Lung microvascular endothelial cell (primary cell): ENCODE measurements around the gene PEX3. TPM values are rescaled to one million over a fixed set of nuclear protein-coding genes. Genes with fewer than 3 reads are reported as not detected.

Source experiments
- DNase-seq, 2 donors: peaks; one replicate each; pipeline versions ENCODE4 v3.0.0 to v3.0.0-alpha.2; 2010; ENCODE audit warnings: low read depth in 2 of 2
- total RNA-seq: library from RNA; depleted of rRNA; stranded (reverse); fragments of >200 nt; gene quantifications from 2 replicates; pipeline ENCODE4 v1.2.1, GENCODE V29; 2014

The PEX3 gene, protein sequence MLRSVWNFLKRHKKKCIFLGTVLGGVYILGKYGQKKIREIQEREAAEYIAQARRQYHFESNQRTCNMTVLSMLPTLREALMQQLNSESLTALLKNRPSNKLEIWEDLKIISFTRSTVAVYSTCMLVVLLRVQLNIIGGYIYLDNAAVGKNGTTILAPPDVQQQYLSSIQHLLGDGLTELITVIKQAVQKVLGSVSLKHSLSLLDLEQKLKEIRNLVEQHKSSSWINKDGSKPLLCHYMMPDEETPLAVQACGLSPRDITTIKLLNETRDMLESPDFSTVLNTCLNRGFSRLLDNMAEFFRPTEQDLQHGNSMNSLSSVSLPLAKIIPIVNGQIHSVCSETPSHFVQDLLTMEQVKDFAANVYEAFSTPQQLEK
- 12.4 and 14.5 TPM in 2 replicates for total RNA-seq

- DNase-seq = peak; percentile 95 to 96
Observed at GRCh38 chr6:143450453-143451371, at the start of gene PEX3, which contains the start of gene ADAT2. Gene PEX3 (plus strand): TSS chr6:143450805. CDS start chr6:143451043, 238 bp downstream. Gene ADAT2 (minus strand): TSS chr6:143450695. CDS start chr6:143450658, 37 bp downstream.

DNA sequence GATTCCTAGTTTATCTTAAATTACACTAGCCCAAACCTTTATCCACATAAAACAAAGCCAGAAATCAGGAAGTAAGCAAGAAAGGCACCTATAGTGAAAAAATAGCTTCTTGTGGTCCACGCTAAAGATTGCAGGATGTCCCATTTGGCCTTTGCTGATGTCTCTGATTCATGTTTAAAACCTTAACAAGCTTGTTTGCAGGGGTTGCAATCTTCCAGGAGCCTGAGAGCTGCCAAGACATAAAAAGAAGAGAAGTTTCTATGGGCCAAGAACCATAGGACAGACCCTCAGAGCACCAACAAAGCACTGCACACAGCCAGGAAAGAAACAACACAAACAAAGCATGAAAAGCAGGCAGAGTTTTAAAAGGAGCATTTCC lies 49.5 kb upstream of the PEX3 start:
- no peak for DNase-seq

- no peak for DNase-seq
Observed at GRCh38 chr6:143401636-143402370, 48.8 kb upstream of the PEX3 start.

- no peak for DNase-seq
Observed at GRCh38 chr6:143402721-143403336, 47.8 kb upstream of the PEX3 start.

- no peak for DNase-seq
Observed at GRCh38 chr6:143405373-143406154, 45.0 kb upstream of the PEX3 start.

DNA sequence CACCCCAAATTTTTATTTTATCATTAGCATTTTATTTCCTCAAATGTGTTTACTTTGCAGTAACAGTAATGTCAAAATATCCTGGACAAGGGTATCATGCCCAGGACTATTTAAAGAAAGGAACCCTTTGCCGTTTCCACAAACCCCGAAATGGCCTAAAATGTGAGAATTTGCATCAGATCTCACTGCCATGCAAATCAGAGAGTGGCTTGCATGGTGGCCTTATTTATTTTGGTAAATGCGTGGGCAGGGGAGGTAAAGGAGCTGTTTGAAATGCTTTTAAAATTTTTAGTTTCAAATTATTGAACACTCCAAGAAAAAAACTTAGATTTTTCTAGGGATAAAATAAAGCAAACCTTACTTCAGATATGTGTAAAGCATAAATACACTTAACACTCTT lies 43.9 kb upstream of the PEX3 start:
- DNase-seq = no peak

- DNase-seq = no peak
Observed at GRCh38 chr6:143408151-143408786, 42.3 kb upstream of the PEX3 start.

GRCh38 chr6:143408787-143409162 lies 41.8 kb upstream of the PEX3 start:
- no peak for DNase-seq

DNA sequence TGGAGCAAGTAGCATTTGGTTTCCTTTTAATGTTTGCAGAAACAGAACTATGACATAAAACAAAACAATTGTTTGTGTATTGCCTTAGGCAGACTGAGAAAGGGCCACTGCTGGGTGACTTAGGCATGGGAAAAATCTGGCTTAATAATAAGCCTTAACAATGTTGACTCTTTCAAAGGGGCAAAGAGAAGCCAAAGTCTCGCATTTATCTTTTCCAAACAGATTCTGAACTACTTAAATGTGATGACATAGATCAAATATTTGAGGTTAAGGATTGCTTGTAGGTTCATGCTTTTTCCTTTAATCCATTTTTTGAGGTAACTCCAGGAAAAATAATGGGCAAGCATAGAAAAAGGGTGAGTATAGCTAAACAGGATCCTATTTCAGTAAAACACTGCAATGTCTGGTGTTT lies 39.7 kb upstream of the PEX3 start:
- DNase-seq = no peak

DNA sequence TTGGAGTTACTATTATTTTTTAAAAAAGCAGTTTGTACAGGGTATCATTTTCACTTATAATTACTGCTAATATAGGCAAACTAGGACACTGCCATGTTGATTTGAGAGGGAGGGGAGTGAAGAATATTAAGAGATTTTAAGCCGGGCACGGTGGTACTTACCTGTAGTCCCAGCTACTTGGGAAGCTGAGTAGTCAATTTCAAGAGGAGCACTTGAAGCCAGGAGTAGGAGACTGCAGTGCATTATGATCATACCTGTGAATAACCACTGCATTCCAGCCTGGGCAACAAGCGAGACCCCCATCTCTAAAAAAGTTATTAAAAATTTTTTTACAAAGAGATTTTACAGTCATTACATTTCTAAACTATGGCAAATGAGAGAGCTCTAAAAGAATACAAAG lies 35.8 kb upstream of the PEX3 start:
- DNase-seq = no peak

GRCh38 chr6:143419526-143419925 lies 31.1 kb upstream of the PEX3 start:
- no peak for DNase-seq

- peak in 1 of 2 donors; percentile 11 for DNase-seq
Observed at GRCh38 chr6:143426026-143426425, 24.6 kb upstream of the PEX3 start.

- peak; percentile 74 to 79 for DNase-seq
Observed at GRCh38 chr6:143427109-143427817, 23.3 kb upstream of the PEX3 start.

GRCh38 chr6:143429970-143430369 lies 20.6 kb upstream of the PEX3 start:
- no peak for DNase-seq

- DNase-seq = no peak
Observed at GRCh38 chr6:143431226-143431625, 19.4 kb upstream of the PEX3 start.

DNA sequence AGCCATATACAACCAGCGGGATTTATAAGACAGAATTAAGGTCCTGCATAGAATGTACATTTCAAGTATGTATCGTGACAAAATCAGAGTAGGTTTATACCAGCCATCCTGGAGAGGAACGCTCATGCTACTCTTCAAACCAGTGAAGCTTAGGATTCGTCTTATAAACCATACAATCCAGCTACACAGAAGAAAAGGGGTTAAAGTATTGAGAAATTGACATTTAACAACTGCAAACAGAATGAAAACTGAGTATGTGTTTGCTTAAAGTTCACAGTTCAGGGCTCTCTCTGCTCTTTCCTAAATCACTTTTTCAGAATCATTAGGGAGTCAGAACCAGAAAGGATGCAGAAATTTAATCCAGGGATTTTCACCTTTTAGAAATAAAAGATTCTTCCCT lies 18.0 kb upstream of the PEX3 start:
- no peak for DNase-seq

- DNase-seq = no peak
Observed at GRCh38 chr6:143441010-143441409, 9.6 kb upstream of the PEX3 start.

- no peak for DNase-seq
Observed at GRCh38 chr6:143441680-143442545, 8.7 kb upstream of the PEX3 start.
